ENCODE results near the gene ZNF385B.

Gene ZNF385B

GRCh38 chr2:179712825-179713224 is 148.6 kb downstream of the ZNF385B start:
- Mint-ChIP-seq H3K36me3 (ENCODE audit: low read depth) (no peaks in the 10 kb centered on the region), H3K4me1 (ENCODE audit: low read depth) (no peaks in the 10 kb centered on the region), H3K9me3 (no peaks in the 10 kb centered on the region), H3K27ac (no peak overlapping the region), H3K4me3 (no peak overlapping the region), H3K27me3 (ENCODE audit: low read depth) (no peaks in the 10 kb centered on the region)

GRCh38 chr2:179711375-179711774 is 150.0 kb downstream of the ZNF385B start:
- Mint-ChIP-seq H3K36me3 (ENCODE audit: low read depth) (no peaks in the 10 kb centered on the region), H3K27ac (no peak overlapping the region), H3K4me1 (ENCODE audit: low read depth) (no peaks in the 10 kb centered on the region), H3K4me3 (no peak overlapping the region), H3K9me3 (no peaks in the 10 kb centered on the region), H3K27me3 (ENCODE audit: low read depth) (no peaks in the 10 kb centered on the region)

- Mint-ChIP-seq H3K36me3 (ENCODE audit: low read depth) (no peaks in the 10 kb centered on the region), H3K9me3 (no peaks in the 10 kb centered on the region), H3K4me3 (no peak overlapping the region), H3K27ac (no peak overlapping the region), H3K4me1 (ENCODE audit: low read depth) (no peaks in the 10 kb centered on the region), H3K27me3 (ENCODE audit: low read depth) (no peaks in the 10 kb centered on the region)
Measured at GRCh38 chr2:179703702-179704101, 157.7 kb downstream of the ZNF385B start.

GRCh38 chr2:179702912-179703311 is 158.5 kb downstream of the ZNF385B start:
- Mint-ChIP-seq H3K27ac (no peak overlapping the region), H3K27me3 (ENCODE audit: low read depth) (no peaks in the 10 kb centered on the region), H3K4me1 (ENCODE audit: low read depth) (no peaks in the 10 kb centered on the region), H3K36me3 (ENCODE audit: low read depth) (no peaks in the 10 kb centered on the region), H3K9me3 (no peaks in the 10 kb centered on the region), H3K4me3 (no peak overlapping the region)

GRCh38 chr2:179701524-179702110 is 159.8 kb downstream of the ZNF385B start:
- H3K9me3 Mint-ChIP-seq = no peaks in the 10 kb centered on the region
- no peaks in the 10 kb centered on the region for H3K36me3 Mint-ChIP-seq (ENCODE audit: low read depth)
- no peaks in the 10 kb centered on the region for H3K4me1 Mint-ChIP-seq (ENCODE audit: low read depth)
- no peaks in the 10 kb centered on the region for H3K27me3 Mint-ChIP-seq (ENCODE audit: low read depth)
- H3K4me3 Mint-ChIP-seq = no peak overlapping the region
- H3K27ac Mint-ChIP-seq = no peak overlapping the region

GRCh38 chr2:179695486-179695885 is 165.9 kb downstream of the ZNF385B start:
- H3K9me3 Mint-ChIP-seq = no peaks in the 10 kb centered on the region
- H3K4me1 Mint-ChIP-seq (ENCODE audit: low read depth) = no peaks in the 10 kb centered on the region
- H3K27ac Mint-ChIP-seq = no peak overlapping the region
- H3K36me3 Mint-ChIP-seq (ENCODE audit: low read depth) = no peaks in the 10 kb centered on the region
- no peak overlapping the region for H3K4me3 Mint-ChIP-seq
- H3K27me3 Mint-ChIP-seq (ENCODE audit: low read depth) = no peaks in the 10 kb centered on the region

GRCh38 chr2:179694963-179695362 is 166.4 kb downstream of the ZNF385B start:
- H3K36me3 Mint-ChIP-seq (ENCODE audit: low read depth) = no peaks in the 10 kb centered on the region
- no peaks in the 10 kb centered on the region for H3K9me3 Mint-ChIP-seq
- no peaks in the 10 kb centered on the region for H3K4me1 Mint-ChIP-seq (ENCODE audit: low read depth)
- no peak overlapping the region for H3K4me3 Mint-ChIP-seq
- no peak overlapping the region for H3K27ac Mint-ChIP-seq
- no peaks in the 10 kb centered on the region for H3K27me3 Mint-ChIP-seq (ENCODE audit: low read depth)

GRCh38 chr2:179692610-179693009 is 168.8 kb downstream of the ZNF385B start:
- no peaks in the 10 kb centered on the region for H3K4me1 Mint-ChIP-seq (ENCODE audit: low read depth)
- no peak overlapping the region for H3K27ac Mint-ChIP-seq
- H3K36me3 Mint-ChIP-seq (ENCODE audit: low read depth) = no peaks in the 10 kb centered on the region
- no peak overlapping the region for H3K4me3 Mint-ChIP-seq
- H3K27me3 Mint-ChIP-seq (ENCODE audit: low read depth) = no peaks in the 10 kb centered on the region
- no peaks in the 10 kb centered on the region for H3K9me3 Mint-ChIP-seq

- Mint-ChIP-seq H3K36me3 (ENCODE audit: low read depth) (no peaks in the 10 kb centered on the region), H3K27ac (no peak overlapping the region), H3K4me3 (no peak overlapping the region), H3K27me3 (ENCODE audit: low read depth) (no peaks in the 10 kb centered on the region), H3K4me1 (ENCODE audit: low read depth) (no peaks in the 10 kb centered on the region), H3K9me3 (no peaks in the 10 kb centered on the region)
Measured at GRCh38 chr2:179692043-179692442, 169.4 kb downstream of the ZNF385B start.

GRCh38 chr2:179691235-179691634 is 170.2 kb downstream of the ZNF385B start:
- Mint-ChIP-seq H3K4me3 (no peak overlapping the region), H3K4me1 (ENCODE audit: low read depth) (no peaks in the 10 kb centered on the region)

GRCh38 chr2:179686718-179687342 is 174.6 kb downstream of the ZNF385B start:
- no peak overlapping the region for H3K27ac Mint-ChIP-seq
- no peaks in the 10 kb centered on the region for H3K36me3 Mint-ChIP-seq (ENCODE audit: low read depth)
- no peaks in the 10 kb centered on the region for H3K9me3 Mint-ChIP-seq
- H3K4me3 Mint-ChIP-seq = no peak overlapping the region
- H3K27me3 Mint-ChIP-seq (ENCODE audit: low read depth) = no peaks in the 10 kb centered on the region
- no peaks in the 10 kb centered on the region for H3K4me1 Mint-ChIP-seq (ENCODE audit: low read depth)

More at GRCh38 chr2:179691235-179691634, 170.2 kb downstream of the ZNF385B start:
- no peaks in the 10 kb centered on the region for H3K27me3 Mint-ChIP-seq (ENCODE audit: low read depth)
- no peak overlapping the region for H3K27ac Mint-ChIP-seq
- no peaks in the 10 kb centered on the region for H3K9me3 Mint-ChIP-seq
- no peaks in the 10 kb centered on the region for H3K36me3 Mint-ChIP-seq (ENCODE audit: low read depth)

- no peaks in the 10 kb centered on the region for H3K36me3 Mint-ChIP-seq (ENCODE audit: low read depth)
- H3K27ac Mint-ChIP-seq = no peak overlapping the region
- H3K4me1 Mint-ChIP-seq (ENCODE audit: low read depth) = no peaks in the 10 kb centered on the region
- H3K27me3 Mint-ChIP-seq (ENCODE audit: low read depth) = no peaks in the 10 kb centered on the region
- H3K9me3 Mint-ChIP-seq = no peaks in the 10 kb centered on the region
- no peak overlapping the region for H3K4me3 Mint-ChIP-seq
Measured at GRCh38 chr2:179686069-179686468, 175.3 kb downstream of the ZNF385B start.

- no peak overlapping the region for H3K27ac Mint-ChIP-seq
- H3K9me3 Mint-ChIP-seq = no peaks in the 10 kb centered on the region
- H3K27me3 Mint-ChIP-seq (ENCODE audit: low read depth) = no peaks in the 10 kb centered on the region
- H3K4me1 Mint-ChIP-seq (ENCODE audit: low read depth) = no peaks in the 10 kb centered on the region
- no peaks in the 10 kb centered on the region for H3K36me3 Mint-ChIP-seq (ENCODE audit: low read depth)
- H3K4me3 Mint-ChIP-seq = no peak overlapping the region
Measured at GRCh38 chr2:179685146-179685545, 176.3 kb downstream of the ZNF385B start.

GRCh38 chr2:179682756-179683155 is 178.7 kb downstream of the ZNF385B start:
- Mint-ChIP-seq H3K27me3 (ENCODE audit: low read depth) (no peaks in the 10 kb centered on the region), H3K4me1 (ENCODE audit: low read depth) (no peaks in the 10 kb centered on the region), H3K9me3 (no peaks in the 10 kb centered on the region), H3K4me3 (no peak overlapping the region), H3K27ac (no peak overlapping the region), H3K36me3 (ENCODE audit: low read depth) (no peaks in the 10 kb centered on the region)

GRCh38 chr2:179677746-179678505 is 183.5 kb downstream of the ZNF385B start:
- H3K4me3 Mint-ChIP-seq = no peak overlapping the region
- H3K27me3 Mint-ChIP-seq (ENCODE audit: low read depth) = no peaks in the 10 kb centered on the region
- no peaks in the 10 kb centered on the region for H3K4me1 Mint-ChIP-seq (ENCODE audit: low read depth)
- no peaks in the 10 kb centered on the region for H3K36me3 Mint-ChIP-seq (ENCODE audit: low read depth)
- no peak overlapping the region for H3K27ac Mint-ChIP-seq
- H3K9me3 Mint-ChIP-seq = no peaks in the 10 kb centered on the region

All from T-helper 1 cell treated with Interleukin-12 subunit alpha and Interleukin-12 subunit beta and Interleukin-4 antibody, amounts not matched to agents 30 μg/mL and 1 μg/mL, for 36 hours (primary cell).